Parathyroid adenoma (tissue), 2 donors: ENCODE data around the gene PDE4D.
"Not testable (repeated sequence)": the region's sequence is repeated elsewhere in the genome, so short reads cannot be mapped to it uniquely, and the experiment has no call there.

Source experiments
- H2AFZ ChIP-seq: fragments of 300-600 bp; sonication (generic); one replicate; pipeline ENCODE4 v1.7.0; 2017; ENCODE audit warnings: antibody characterized with exemption, mild to moderate bottlenecking
- H3K27ac ChIP-seq: fragments of 300-600 bp; sonication (generic); one replicate; pipeline ENCODE4 v1.7.0; 2017
- H3K27me3 ChIP-seq: fragments of 300-600 bp; sonication (generic); one replicate; pipeline ENCODE4 v1.7.0; 2017; ENCODE audit warnings: low read length; ENCODE audit not compliant: control insufficient read depth, insufficient read depth
- H3K36me3 ChIP-seq: fragments of 300-600 bp; sonication (generic); one replicate; pipeline ENCODE4 v1.7.0; 2017; ENCODE audit warnings: low read length; ENCODE audit not compliant: control insufficient read depth, insufficient read depth
- H3K4me1 ChIP-seq: fragments of 300-600 bp; sonication (generic); one replicate; pipeline ENCODE4 v1.7.0; 2017; ENCODE audit warnings: control low read depth
- H3K4me2 ChIP-seq: fragments of 300-600 bp; sonication (generic); one replicate; pipeline ENCODE4 v1.7.0; 2017; ENCODE audit warnings: low read length
- H3K4me3 ChIP-seq: fragments of 300-600 bp; sonication (generic); one replicate; pipeline ENCODE4 v1.7.0; 2017; ENCODE audit warnings: low read depth, low read length
- H3K79me2 ChIP-seq: fragments of 300-600 bp; sonication (generic); one replicate; pipeline ENCODE4 v1.7.0; 2017; ENCODE audit warnings: control low read depth
- H3K9ac ChIP-seq: fragments of 300-600 bp; sonication (generic); one replicate; pipeline ENCODE4 v1.7.0; 2017; ENCODE audit warnings: mild to moderate bottlenecking
- H3K9me3 ChIP-seq: fragments of 300-600 bp; sonication (generic); one replicate; pipeline ENCODE4 v1.7.0; 2017; ENCODE audit warnings: low read length; ENCODE audit not compliant: control insufficient read depth
- CTCF ChIP-seq: fragments of 300-600 bp; sonication (generic); IDR thresholded peaks from one replicate; pipeline ENCODE4 v1.7.0; 2017; ENCODE audit warnings: antibody characterized with exemption, mild to moderate bottlenecking
- donor health status: primary hyperparathyroidism.

Gene PDE4D

GRCh38 chr5:59061377-59061776 is 832.1 kb downstream of the PDE4D start:
- Histone ChIP-seq H3K4me2 (no peak overlapping the region), H3K9ac (no peak overlapping the region), H2AFZ (no peak overlapping the region), H3K79me2 (no peaks in the 10 kb centered on the region), H3K36me3 (no peaks in the 10 kb centered on the region), H3K27me3 (no peaks in the 10 kb centered on the region), H3K9me3 (no peaks in the 10 kb centered on the region), H3K4me1 (no peaks in the 10 kb centered on the region), H3K4me3 (no peak overlapping the region), H3K27ac (no peak overlapping the region)
- TF ChIP-seq CTCF, result no peak

GRCh38 chr5:59058969-59059687 is 834.4 kb downstream of the PDE4D start:
- no peak for TF ChIP-seq CTCF
- Histone ChIP-seq H3K4me1 (no peaks in the 10 kb centered on the region), H2AFZ (no peak overlapping the region), H3K27me3 (no peaks in the 10 kb centered on the region), H3K36me3 (no peaks in the 10 kb centered on the region), H3K79me2 (no peaks in the 10 kb centered on the region), H3K27ac (no peak overlapping the region), H3K9ac (no peak overlapping the region), H3K4me3 (no peak overlapping the region), H3K4me2 (no peak overlapping the region), H3K9me3 (no peaks in the 10 kb centered on the region)

- Histone ChIP-seq H3K27me3 (no peaks in the 10 kb centered on the region), H3K9me3 (no peaks in the 10 kb centered on the region), H3K27ac (no peak overlapping the region), H3K36me3 (no peaks in the 10 kb centered on the region), H3K9ac (no peak overlapping the region), H3K4me2 (no peak overlapping the region), H3K79me2 (no peaks in the 10 kb centered on the region), H3K4me3 (no peak overlapping the region), H3K4me1 (no peaks in the 10 kb centered on the region), H2AFZ (no peak overlapping the region)
- TF ChIP-seq CTCF, result no peak
Measured at GRCh38 chr5:59058237-59058636, 835.3 kb downstream of the PDE4D start.

- H3K4me1 ChIP-seq, H3K79me2 ChIP-seq, H2AFZ ChIP-seq, H3K4me3 ChIP-seq, H3K27me3 ChIP-seq, H3K36me3 ChIP-seq, H3K4me2 ChIP-seq, H3K9me3 ChIP-seq, H3K27ac ChIP-seq, H3K9ac ChIP-seq: not testable (repeated sequence)
Measured at GRCh38 chr5:59056599-59056998, 836.9 kb downstream of the PDE4D start.

- no peak for TF ChIP-seq CTCF
- H3K4me3 ChIP-seq, result no peak overlapping the region
- no peak overlapping the region for H3K9ac ChIP-seq
Measured at GRCh38 chr5:59055745-59056448, 837.6 kb downstream of the PDE4D start.

More at GRCh38 chr5:59055745-59056448, 837.6 kb downstream of the PDE4D start:
- Histone ChIP-seq H3K4me1 (no peaks in the 10 kb centered on the region), H3K36me3 (no peaks in the 10 kb centered on the region), H3K27ac (no peak overlapping the region), H3K4me2 (no peak overlapping the region), H3K9me3 (no peaks in the 10 kb centered on the region), H3K27me3 (no peaks in the 10 kb centered on the region), H3K79me2 (no peaks in the 10 kb centered on the region), H2AFZ (no peak overlapping the region)
